GM12874 (cell line): ENCODE results near the gene DGLUCY.

Experiments
- TF ChIP-seq, protein P1 (sequence below): IDR thresholded peaks from 2 replicates; pipeline ENCODE4 v1.5.1; 2011; ENCODE audit warnings: low read depth, mild to moderate bottlenecking, control low read depth, low read length, moderate library complexity; ENCODE audit not compliant: insufficient read depth

Gene DGLUCY

DNA sequence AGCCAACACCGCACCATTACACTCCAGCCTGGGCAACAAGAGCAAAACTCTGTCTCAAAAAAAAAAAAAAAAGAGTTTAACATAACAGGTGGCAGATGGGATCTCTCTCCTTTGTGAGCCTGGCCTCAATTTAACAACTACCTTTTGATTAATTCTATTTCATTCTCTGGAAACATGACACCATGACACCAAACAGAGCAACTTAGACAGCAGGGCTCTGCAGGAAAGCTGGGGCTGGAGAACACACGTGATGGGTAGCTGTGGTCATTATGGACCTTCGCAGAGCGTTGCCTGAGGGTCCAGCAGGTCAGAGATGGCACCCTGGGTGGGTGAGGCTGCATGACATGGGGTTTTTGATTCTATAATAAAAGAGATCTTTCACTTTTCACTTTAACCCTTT is 1.7 kb upstream of the DGLUCY start:
- TF ChIP-seq, protein P1, sequence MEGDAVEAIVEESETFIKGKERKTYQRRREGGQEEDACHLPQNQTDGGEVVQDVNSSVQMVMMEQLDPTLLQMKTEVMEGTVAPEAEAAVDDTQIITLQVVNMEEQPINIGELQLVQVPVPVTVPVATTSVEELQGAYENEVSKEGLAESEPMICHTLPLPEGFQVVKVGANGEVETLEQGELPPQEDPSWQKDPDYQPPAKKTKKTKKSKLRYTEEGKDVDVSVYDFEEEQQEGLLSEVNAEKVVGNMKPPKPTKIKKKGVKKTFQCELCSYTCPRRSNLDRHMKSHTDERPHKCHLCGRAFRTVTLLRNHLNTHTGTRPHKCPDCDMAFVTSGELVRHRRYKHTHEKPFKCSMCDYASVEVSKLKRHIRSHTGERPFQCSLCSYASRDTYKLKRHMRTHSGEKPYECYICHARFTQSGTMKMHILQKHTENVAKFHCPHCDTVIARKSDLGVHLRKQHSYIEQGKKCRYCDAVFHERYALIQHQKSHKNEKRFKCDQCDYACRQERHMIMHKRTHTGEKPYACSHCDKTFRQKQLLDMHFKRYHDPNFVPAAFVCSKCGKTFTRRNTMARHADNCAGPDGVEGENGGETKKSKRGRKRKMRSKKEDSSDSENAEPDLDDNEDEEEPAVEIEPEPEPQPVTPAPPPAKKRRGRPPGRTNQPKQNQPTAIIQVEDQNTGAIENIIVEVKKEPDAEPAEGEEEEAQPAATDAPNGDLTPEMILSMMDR, result no peak

- TF ChIP-seq, protein P1, result no peak
Observed at GRCh38 chr14:91114079-91115065, 499 bp downstream of the DGLUCY start.

- TF ChIP-seq, protein P1, result no peak
Observed at GRCh38 chr14:91115986-91116770, 2.3 kb downstream of the DGLUCY start.

DNA sequence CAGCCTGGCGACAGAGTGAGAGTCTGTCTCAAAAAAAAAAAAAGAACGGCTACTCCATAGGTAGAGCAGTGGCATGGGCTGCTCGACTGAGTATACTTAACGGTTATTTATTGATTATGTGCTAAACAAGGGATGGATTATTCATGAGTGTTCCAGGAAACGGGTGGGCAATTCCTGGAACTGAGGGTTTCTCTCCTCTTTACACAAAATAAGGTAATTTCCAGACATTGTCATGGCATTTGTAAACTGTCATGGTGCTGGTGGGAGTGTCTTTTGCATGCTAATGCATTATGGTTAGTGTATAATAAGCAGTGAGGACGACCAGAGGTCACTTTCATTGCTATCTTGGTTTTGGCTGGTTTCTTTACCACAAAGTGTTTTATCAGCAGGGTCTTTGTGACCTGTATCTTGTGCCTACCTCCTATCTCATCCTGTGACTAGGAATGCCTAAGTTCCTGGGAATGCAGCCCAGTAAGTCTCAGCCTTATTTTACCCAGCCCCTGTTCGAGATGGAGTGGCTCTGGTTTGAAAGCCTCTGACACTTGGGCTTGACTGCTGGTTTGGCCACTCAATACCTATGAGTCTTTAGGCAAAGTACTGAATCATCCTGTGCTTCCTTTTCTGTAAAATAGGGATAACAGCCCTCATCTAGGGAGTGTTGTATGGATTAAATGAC is 3.2 kb downstream of the DGLUCY start:
- TF ChIP-seq, protein P1, result no peak

GRCh38 chr14:91117960-91118359 is 4.1 kb downstream of the DGLUCY start:
- TF ChIP-seq, protein P1, result no peak

DNA sequence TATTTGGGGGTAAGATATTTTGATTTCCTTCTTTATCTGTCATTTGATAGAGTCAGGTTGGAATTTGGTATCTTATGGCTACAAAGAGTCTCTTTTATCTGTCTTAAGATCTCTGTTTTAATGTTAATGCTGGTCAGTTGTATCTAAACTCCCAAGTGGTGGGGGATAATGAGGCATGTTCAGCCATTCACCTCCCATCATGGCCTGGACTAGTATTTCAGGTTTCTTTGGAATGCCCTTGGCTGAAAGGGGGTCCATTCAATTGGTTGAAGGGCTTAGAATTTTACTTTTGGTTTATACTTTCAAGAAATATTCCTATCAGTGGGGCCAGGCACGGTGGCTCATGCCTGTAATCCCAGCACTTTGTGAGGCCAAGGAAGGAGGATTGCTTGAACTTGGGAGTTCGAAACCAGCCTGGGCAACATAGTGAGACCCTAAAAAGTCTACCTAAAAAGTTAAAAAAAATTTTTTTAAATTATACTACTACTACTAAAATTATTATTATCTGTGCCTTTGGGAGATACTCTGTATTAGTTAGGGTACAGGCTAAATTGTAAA is 4.7 kb downstream of the DGLUCY start:
- TF ChIP-seq, protein P1, result no peak
